Measurements from ENCODE around the gene TGM6. TPM values are rescaled to one million over a fixed set of nuclear protein-coding genes. Genes with fewer than 3 reads are reported as not detected.

TGM6 gene
- total RNA-seq, 2 experiments from 2014 or later: not detected

DNA sequence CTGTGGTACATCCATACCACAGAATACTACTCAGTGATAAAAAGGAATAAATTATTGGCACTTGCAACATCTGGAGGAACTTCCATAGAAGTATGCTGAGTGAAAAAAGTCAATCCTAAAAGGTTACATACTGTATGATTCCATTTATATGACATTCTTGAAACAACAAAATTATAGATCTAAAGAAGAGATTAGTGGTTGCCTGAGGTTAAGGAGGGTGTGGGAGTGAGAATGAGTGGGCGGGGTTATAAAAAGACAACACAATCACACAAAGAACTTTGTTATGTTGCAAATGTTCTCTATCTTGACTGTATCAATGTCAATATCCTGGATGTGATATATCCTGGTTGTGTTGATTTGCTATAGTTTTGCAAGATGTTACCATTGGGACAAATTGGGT, 68.7 kb downstream of the TGM6 start:
- H3K4me1 Mint-ChIP-seq (ENCODE audit: low read depth): peaks cover 24% of the 10 kb centered on the region
- no peaks in the 10 kb centered on the region for H3K27me3 Mint-ChIP-seq
- H3K27ac Mint-ChIP-seq: no peak overlapping the region
- peaks cover 9% of the 10 kb centered on the region for H3K9me3 Mint-ChIP-seq
- ChIA-PET POLR2A (no interaction called here), CTCF (interaction anchor here (5.0 kb wide), 1 partner anchor 62 kb away, joined by 46 read pairs; no protein-coding TSS in a partner anchor)
- H3K36me3 Mint-ChIP-seq: peaks cover 3% of the 10 kb centered on the region
- peak; percentile 32 for DNase-seq
- no peak overlapping the region for H3K4me3 Mint-ChIP-seq
- intact Hi-C loops (cut with micrococcal nuclease): no loop called here

DNA sequence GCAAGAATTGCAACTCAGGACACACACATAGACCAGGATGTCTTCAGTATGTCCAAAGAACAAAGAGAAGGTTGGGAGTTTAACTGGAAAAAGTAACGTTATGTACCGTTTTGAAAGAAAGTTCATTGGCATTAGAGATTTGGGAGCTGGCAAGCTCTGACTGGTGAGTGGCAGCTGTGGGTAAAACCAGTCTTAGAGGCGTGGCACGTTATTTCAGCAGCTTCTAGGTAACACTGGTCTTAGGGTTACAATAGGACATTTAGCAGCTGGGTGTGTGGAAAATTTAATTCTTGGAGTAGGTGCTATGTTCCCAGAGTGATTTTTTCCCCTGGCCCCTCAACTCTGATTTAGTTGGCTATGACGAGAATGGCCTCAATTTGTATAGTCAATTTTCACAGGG, 70.7 kb downstream of the TGM6 start:
- no peak for DNase-seq
- H3K27ac Mint-ChIP-seq: no peak overlapping the region
- intact Hi-C loops (cut with micrococcal nuclease): loop anchor here (5.0 kb wide), 2 partner anchors 244 to 889 kb away; no protein-coding TSS in a partner anchor
- peaks cover 29% of the 10 kb centered on the region for H3K4me1 Mint-ChIP-seq (ENCODE audit: low read depth)
- peaks cover 4% of the 10 kb centered on the region for H3K9me3 Mint-ChIP-seq
- H3K27me3 Mint-ChIP-seq: no peaks in the 10 kb centered on the region
- ChIA-PET POLR2A (interaction anchor here (1.1 kb wide), 1 partner anchor 64 kb away, joined by 3 read pairs; no protein-coding TSS in a partner anchor), CTCF (interaction anchor here (0.7 to 5.0 kb wide), 14 partner anchors 9 to 486 kb away, joined by 3 to 46 read pairs (median 6); partner anchors contain the start of genes SNRPB and TGM6)
- no peak overlapping the region for H3K4me3 Mint-ChIP-seq
- H3K36me3 Mint-ChIP-seq: peaks cover 3% of the 10 kb centered on the region

DNA sequence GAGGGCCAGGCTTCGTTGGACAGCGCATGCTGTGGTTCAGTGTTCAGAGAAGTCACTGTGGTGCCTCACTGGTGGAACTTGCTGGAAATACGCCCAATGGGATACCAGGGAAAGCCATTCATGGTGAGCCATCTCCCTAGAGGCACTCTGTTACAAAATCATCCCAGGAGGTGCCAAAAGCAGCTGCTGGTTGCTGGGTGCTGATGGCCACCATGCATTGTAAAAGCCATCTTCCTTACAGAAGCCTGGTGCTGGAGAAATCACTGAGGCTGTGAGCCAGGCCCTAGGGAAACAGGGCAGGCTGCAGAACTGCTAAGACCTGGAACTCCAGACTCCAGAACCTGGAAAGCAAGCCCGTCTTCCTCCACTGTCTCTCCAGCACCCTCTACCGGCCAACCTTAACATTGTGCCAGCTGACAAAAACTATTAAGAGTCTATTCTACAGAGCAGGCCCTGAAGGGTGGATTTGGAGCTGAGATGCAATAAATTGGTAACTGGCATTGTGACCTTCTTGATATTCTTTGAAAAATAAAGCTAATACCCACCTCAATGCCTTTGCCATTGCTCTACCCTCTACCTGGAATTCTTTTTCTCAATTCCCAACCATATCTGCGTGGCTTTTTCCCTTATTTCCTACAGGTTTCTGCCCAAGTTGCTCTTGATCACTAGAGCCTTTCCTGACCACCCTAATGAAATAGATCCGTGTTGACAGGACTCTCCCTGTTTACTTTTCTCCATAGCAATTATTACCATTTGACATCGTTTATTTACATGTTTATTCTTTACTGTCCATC, 71.4 kb downstream of the TGM6 start:
- peaks cover under 1% of the 10 kb centered on the region for H3K9me3 Mint-ChIP-seq
- POLR2A ChIA-PET: interaction anchor here (1.1 kb wide), 1 partner anchor 64 kb away, joined by 3 read pairs; no protein-coding TSS in a partner anchor
- peaks cover 2% of the 10 kb centered on the region for H3K36me3 Mint-ChIP-seq
- H3K4me3 Mint-ChIP-seq: no peak overlapping the region
- intact Hi-C loops (cut with micrococcal nuclease): loop anchor here (5.0 kb wide), 2 partner anchors 245 to 890 kb away; no protein-coding TSS in a partner anchor
- CTCF ChIA-PET: interaction anchor here (0.6 to 5.0 kb wide), 20 partner anchors 8 to 487 kb away, joined by 3 to 46 read pairs (median 5); partner anchors contain the start of genes SNRPB and TGM6
- no peak overlapping the region for H3K27ac Mint-ChIP-seq
- peak; percentile 77 for DNase-seq
- H3K4me1 Mint-ChIP-seq (ENCODE audit: low read depth): peaks cover 35% of the 10 kb centered on the region
- H3K27me3 Mint-ChIP-seq: no peaks in the 10 kb centered on the region

DNA sequence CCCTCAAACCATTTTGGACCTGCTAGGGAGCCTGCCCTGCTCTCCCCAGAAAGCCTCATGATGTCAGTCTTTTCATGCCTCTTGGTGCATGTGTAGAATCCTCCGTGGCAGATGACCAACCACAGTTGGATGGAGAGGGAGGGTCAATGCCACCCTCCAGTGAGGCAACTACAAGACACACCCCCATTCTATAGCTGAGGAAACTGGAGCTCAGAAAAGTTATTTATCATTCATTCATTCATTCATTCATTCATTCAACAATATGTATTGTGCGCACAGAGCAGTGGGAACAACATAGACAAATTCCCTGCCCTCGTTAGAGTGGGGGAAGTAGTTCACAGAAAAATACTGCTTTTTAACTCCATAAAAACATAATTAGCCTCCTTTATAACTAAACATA, 73.1 kb downstream of the TGM6 start:
- intact Hi-C loops (cut with micrococcal nuclease): loop anchor here (1.0 to 5.0 kb wide), 5 partner anchors 67 to 891 kb away; no protein-coding TSS in a partner anchor
- ChIA-PET CTCF (interaction anchor here (1.0 to 5.0 kb wide), 7 partner anchors 15 to 1478 kb away, joined by 3 to 46 read pairs (median 13); partner anchors contain the start of gene SNRPB), POLR2A (no interaction called here)
- no peak for DNase-seq
- peaks cover 5% of the 10 kb centered on the region for H3K36me3 Mint-ChIP-seq
- H3K27ac Mint-ChIP-seq: no peak overlapping the region
- H3K27me3 Mint-ChIP-seq: no peaks in the 10 kb centered on the region
- H3K9me3 Mint-ChIP-seq: no peaks in the 10 kb centered on the region
- H3K4me1 Mint-ChIP-seq (ENCODE audit: low read depth): peaks cover 33% of the 10 kb centered on the region
- H3K4me3 Mint-ChIP-seq: no peak overlapping the region

DNA sequence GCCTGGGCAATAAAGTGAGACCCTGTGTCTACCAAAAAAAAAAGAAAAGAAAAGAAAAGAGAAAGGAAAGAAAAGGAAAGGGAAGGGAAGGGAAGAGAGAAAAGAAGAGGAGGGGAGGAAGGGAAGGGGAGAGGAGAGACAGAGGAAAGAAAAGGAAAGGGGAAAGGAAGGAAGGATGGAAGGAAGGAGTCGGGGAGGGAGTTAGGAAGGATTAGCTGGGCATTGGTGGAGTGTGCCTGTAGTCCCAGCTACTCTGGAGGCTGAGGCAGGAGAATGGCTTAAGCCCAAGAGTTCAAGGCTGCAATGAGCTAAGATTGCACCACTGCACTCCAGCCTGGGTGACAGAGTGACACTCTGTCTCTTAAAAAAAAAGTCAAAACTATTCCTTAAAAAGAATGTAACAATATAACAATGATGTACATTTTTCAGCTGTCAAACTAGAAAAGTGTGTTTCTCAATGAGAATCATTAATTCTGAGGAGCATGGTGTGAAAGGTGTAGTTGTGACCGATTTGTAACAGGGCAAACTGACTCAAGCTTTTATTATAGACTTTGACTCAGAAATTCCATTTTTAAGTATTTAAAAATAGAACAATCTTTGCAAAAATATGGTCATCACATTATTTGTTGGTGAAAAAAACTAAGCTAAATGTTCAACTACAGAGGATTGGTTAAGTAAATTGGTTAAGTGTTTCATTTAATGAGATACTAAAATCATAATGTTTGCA, 75.2 kb downstream of the TGM6 start:
- no peaks in the 10 kb centered on the region for H3K9me3 Mint-ChIP-seq
- peaks cover 14% of the 10 kb centered on the region for H3K4me1 Mint-ChIP-seq (ENCODE audit: low read depth)
- H3K27me3 Mint-ChIP-seq: no peaks in the 10 kb centered on the region
- H3K4me3 Mint-ChIP-seq: no peak overlapping the region
- CTCF ChIA-PET: interaction anchor here (0.7 to 2.2 kb wide), 9 partner anchors 10 to 691 kb away, joined by 3 to 13 read pairs (median 6); partner anchors contain the start of gene SNRPB
- peaks cover 17% of the 10 kb centered on the region for H3K36me3 Mint-ChIP-seq
- H3K27ac Mint-ChIP-seq: no peak overlapping the region
- POLR2A ChIA-PET: interaction anchor here (1.0 to 1.2 kb wide), 3 partner anchors 12 to 15 kb away, joined by 3 to 5 read pairs (median 4); partner anchors contain the start of gene SNRPB
- no peak for DNase-seq
- intact Hi-C loops (cut with micrococcal nuclease): loop anchor here (2.0 kb wide), 2 partner anchors 69 to 491 kb away; no protein-coding TSS in a partner anchor

DNA sequence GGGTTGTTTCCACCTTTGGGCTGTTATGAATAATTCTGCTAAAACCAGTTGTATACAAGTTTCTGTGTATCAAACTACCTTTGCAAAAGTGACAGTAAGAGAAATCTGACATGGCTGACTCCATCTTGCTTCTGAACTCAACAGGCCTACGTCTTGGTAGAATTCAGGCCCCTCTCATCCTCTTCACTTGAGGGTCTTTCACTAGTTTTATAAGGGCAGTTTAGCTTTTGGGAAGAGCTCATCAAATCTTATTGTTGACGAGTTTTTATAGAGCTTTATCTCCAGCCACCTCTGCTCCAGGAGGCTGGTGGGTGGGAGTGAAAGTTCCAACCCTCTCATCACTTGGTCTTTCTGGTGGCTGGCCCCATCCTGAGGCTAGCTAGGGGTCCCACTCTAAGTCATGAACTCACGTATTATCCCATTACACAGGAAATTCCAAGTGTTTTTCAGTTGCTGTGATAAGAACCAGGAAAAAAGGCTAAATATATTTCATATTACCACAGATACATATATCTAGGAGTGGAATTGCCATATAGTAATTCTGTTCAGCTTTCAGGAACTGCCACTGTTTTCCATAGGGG, 78.3 kb downstream of the TGM6 start:
- CTCF ChIA-PET: interaction anchor here (0.6 to 1.3 kb wide), 2 partner anchors 63 to 1484 kb away, joined by 3 read pairs; no protein-coding TSS in a partner anchor
- intact Hi-C loops (cut with micrococcal nuclease): no loop called here

DNA sequence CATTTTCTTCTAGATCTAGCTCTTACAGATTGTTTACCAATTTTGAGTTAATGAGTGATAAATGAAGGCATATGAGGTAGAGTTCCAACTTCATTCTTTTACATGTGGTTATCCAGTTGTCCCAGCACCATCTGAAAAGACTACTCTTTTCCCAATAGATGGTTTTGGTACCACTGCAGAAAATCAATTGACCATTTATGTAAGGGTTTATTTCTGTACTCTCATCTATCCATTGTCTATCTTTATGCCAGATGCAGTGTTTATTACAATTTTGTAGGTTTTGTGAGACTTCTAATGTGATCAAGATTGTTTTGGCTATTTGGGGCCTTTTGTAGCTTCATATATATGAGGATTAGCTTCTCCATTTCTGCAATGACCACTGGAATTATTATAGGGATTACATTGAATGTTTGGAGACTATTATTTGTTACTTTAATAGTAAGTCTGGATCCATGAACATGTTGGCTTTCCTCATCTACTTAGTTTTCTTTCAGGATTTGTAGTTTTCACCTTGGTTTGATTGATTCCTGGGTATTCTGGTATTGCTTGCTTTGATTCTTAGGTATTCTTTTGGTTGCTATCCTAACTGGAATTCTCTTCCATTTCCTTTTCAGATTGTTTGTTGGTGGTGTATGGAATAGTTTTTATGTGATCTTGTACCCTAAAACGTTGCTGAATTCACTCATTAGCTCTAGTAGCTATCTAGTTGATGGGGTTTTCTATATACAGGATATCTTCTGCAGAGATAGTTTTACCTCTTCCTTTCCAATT, 79.5 kb downstream of the TGM6 start:
- H3K4me1 Mint-ChIP-seq (ENCODE audit: low read depth): peaks cover 17% of the 10 kb centered on the region
- intact Hi-C loops (cut with micrococcal nuclease): no loop called here
- H3K4me3 Mint-ChIP-seq: no peak overlapping the region
- H3K27ac Mint-ChIP-seq: peak overlapping the region; percentile 11
- H3K36me3 Mint-ChIP-seq: peaks cover 58% of the 10 kb centered on the region
- H3K9me3 Mint-ChIP-seq: no peaks in the 10 kb centered on the region
- DNase-seq: no peak
- ChIA-PET CTCF (interaction anchor here (1.2 to 1.6 kb wide), 2 partner anchors 8 to 73 kb away, joined by 3 to 6 read pairs; no protein-coding TSS in a partner anchor), POLR2A (interaction anchor here (0.8 to 4.3 kb wide), 2 partner anchors 9 to 194 kb away, joined by 3 to 23 read pairs; partner anchors contain the start of gene SNRPB)
- H3K27me3 Mint-ChIP-seq: no peaks in the 10 kb centered on the region

More for the DNA sequence above, 78.3 kb downstream of the TGM6 start:
- peaks cover 17% of the 10 kb centered on the region for H3K4me1 Mint-ChIP-seq (ENCODE audit: low read depth)
- POLR2A ChIA-PET: interaction anchor here (0.8 to 4.3 kb wide), 3 partner anchors 7 to 195 kb away, joined by 3 to 23 read pairs (median 3); partner anchors contain the start of gene SNRPB
- peaks cover 47% of the 10 kb centered on the region for H3K36me3 Mint-ChIP-seq
- H3K9me3 Mint-ChIP-seq: no peaks in the 10 kb centered on the region
- no peak for DNase-seq
- no peak overlapping the region for H3K4me3 Mint-ChIP-seq
- no peaks in the 10 kb centered on the region for H3K27me3 Mint-ChIP-seq
- H3K27ac Mint-ChIP-seq: no peak overlapping the region

DNA sequence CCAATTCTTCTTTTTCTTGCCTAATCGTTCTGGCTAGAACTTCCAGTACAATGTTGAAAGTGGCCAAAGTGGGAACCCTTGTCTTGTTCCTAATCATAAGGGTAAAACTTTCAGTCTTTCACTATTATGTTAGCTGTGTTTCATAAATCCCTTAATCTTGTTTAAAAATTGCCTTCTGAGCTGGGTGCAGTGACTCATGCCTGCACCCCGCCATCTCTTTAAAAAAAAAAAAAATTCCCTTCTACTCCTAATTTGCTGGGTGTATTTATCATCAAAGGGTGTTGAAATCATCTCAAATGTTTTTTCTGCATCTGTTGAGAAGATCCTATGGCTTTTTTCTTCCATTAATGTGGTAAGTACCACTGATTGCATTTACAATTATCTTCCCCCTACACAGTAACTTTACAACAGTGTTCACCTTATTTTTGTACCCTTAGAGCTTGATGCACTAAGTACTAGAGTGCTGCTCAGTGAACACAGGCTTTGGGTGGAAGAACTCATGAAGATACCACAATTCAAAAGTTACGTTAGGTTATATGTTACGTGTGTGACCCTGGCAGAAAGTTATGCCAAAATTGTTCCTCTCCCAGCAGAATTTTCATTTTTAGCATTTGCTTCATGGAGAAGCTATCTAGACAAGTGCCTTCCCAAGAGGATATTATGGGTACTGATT, 80.2 kb downstream of the TGM6 start:
- intact Hi-C loops (cut with micrococcal nuclease): no loop called here
- Mint-ChIP-seq H3K4me1 (ENCODE audit: low read depth) (peaks cover 14% of the 10 kb centered on the region), H3K27ac (peak overlapping the region; percentile 11), H3K27me3 (no peaks in the 10 kb centered on the region), H3K9me3 (no peaks in the 10 kb centered on the region), H3K4me3 (no peak overlapping the region), H3K36me3 (peaks cover 65% of the 10 kb centered on the region)
- ChIA-PET POLR2A (interaction anchor here (4.3 kb wide), 1 partner anchor 9 kb away, joined by 23 read pairs; the partner anchor contains the start of gene SNRPB), CTCF (interaction anchor here (1.2 to 1.6 kb wide), 2 partner anchors 9 to 74 kb away, joined by 3 to 6 read pairs; no protein-coding TSS in a partner anchor)
- DNase-seq: no peak

DNA sequence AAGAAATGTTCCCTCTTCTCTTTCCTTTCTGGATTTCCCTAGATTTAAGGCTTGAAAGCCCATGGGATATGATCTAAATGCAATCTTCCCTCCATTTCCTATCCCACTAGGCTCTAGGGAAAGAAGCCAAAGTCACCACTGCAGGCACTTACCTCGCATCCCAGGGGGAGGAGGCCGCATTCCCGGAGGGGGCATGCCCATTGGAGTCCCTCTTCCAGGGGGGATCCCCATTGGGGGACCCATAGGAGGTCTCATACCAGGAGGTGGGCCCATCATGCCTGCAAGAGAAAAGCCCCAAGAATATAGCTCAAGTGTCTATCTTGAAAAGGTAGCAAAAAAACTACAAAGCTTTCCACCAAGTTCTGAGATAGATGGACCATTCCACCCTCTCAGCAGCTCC, 81.8 kb downstream of the TGM6 start:
- H3K36me3 Mint-ChIP-seq: peaks cover 76% of the 10 kb centered on the region
- no peak for DNase-seq
- peaks cover 16% of the 10 kb centered on the region for H3K4me1 Mint-ChIP-seq (ENCODE audit: low read depth)
- ChIA-PET POLR2A (no interaction called here), CTCF (no interaction called here)
- H3K4me3 Mint-ChIP-seq: no peak overlapping the region
- no peaks in the 10 kb centered on the region for H3K9me3 Mint-ChIP-seq
- no peak overlapping the region for H3K27ac Mint-ChIP-seq
- no peaks in the 10 kb centered on the region for H3K27me3 Mint-ChIP-seq
- intact Hi-C loops (cut with micrococcal nuclease): no loop called here

DNA sequence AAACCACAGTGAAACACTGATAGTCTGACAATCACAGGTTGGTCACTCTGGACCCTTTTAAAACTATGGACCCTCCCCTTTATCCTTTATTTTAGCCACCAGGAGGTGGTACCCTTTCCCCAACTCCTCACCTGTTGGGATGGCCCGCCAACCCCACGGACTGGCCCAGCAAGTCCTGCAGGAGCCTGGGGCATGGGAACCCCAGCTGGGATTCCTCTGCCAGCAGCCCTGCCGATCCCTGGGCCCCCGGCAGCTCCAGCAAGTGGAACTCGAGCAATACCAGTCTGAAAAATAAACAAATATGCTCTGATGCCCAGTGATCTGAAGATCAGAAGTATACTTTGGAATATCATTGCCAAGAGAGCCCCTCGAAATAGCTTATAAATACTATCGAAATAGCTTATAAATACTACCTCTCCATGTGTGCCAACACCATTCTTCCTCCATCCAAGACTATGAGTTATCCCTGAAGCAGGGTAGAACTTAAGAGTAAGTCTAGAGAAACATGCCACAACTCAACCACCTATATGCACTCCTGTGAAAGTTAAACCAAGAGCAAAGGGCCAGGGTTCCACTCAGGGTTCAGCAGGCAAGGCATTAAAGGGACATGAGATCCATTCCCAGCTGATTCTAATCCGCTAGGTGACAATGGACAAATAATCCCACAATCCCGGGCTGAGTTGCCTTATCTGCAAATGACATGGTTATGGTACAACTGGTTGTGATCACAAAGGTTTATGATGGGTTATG, 83.1 kb downstream of the TGM6 start:
- no peak overlapping the region for H3K27ac Mint-ChIP-seq
- ChIA-PET POLR2A (no interaction called here), CTCF (interaction anchor here (0.7 to 1.2 kb wide), 3 partner anchors 56 to 257 kb away, joined by 3 to 4 read pairs (median 3); no protein-coding TSS in a partner anchor)
- DNase-seq: no peak
- peaks cover 29% of the 10 kb centered on the region for H3K4me1 Mint-ChIP-seq (ENCODE audit: low read depth)
- no peak overlapping the region for H3K4me3 Mint-ChIP-seq
- peaks cover 86% of the 10 kb centered on the region for H3K36me3 Mint-ChIP-seq
- no peaks in the 10 kb centered on the region for H3K27me3 Mint-ChIP-seq
- intact Hi-C loops (cut with micrococcal nuclease): no loop called here
- H3K9me3 Mint-ChIP-seq: no peaks in the 10 kb centered on the region
